Effector memory CD4-positive, alpha-beta T cell (primary cell): ENCODE results near the gene TNPO3.
"Not testable (repeated sequence)": the region's sequence is repeated elsewhere in the genome, so short reads cannot be mapped to it uniquely, and the experiment has no call there.

Experiments used
- DNase-seq, 3 donors: peaks; one replicate each; pipeline ENCODE4 v3.0.0-alpha.2; 2020
- H3K27ac ChIP-seq: 2 replicates; pipeline ENCODE4 v1.7.0; 2013; ENCODE audit warnings: mild to moderate bottlenecking, low read length, moderate library complexity; ENCODE audit not compliant: insufficient read depth, poor library complexity, severe bottlenecking
- H3K27me3 ChIP-seq: replicated peaks from 2 replicates; pipeline ENCODE4 v1.7.0; 2013; ENCODE audit warnings: mild to moderate bottlenecking, low read length; ENCODE audit not compliant: insufficient read depth, control insufficient read depth, poor library complexity, severe bottlenecking
- H3K36me3 ChIP-seq: 2 replicates; pipeline ENCODE4 v1.7.0; 2013; ENCODE audit warnings: mild to moderate bottlenecking, low read length, moderate library complexity; ENCODE audit not compliant: control insufficient read depth, insufficient read depth
- H3K4me1 ChIP-seq: 2 replicates; pipeline ENCODE4 v1.7.0; 2013; ENCODE audit warnings: low read length, mild to moderate bottlenecking; ENCODE audit not compliant: control insufficient read depth, insufficient read depth, poor library complexity, severe bottlenecking
- H3K4me3 ChIP-seq: 2 replicates; pipeline ENCODE4 v1.7.0; 2013; ENCODE audit warnings: low read length, low read depth, mild to moderate bottlenecking; ENCODE audit not compliant: insufficient read depth, poor library complexity, severe bottlenecking
- H3K9me3 ChIP-seq: 2 replicates; pipeline ENCODE4 v1.7.0; 2013; ENCODE audit warnings: mild to moderate bottlenecking, low read length, moderate library complexity; ENCODE audit not compliant: control insufficient read depth

TNPO3 gene

GRCh38 chr7:128948976-128949760 lies 105.7 kb downstream of the TNPO3 start:
- H3K27ac ChIP-seq, result no peak overlapping the region
- peaks cover 18% of the 10 kb centered on the region for H3K36me3 ChIP-seq
- no peaks in the 10 kb centered on the region for H3K4me1 ChIP-seq

GRCh38 chr7:128948312-128948973 lies 106.5 kb downstream of the TNPO3 start:
- no peaks in the 10 kb centered on the region for H3K27me3 ChIP-seq
- no peaks in the 10 kb centered on the region for H3K4me1 ChIP-seq
- H3K27ac ChIP-seq, result no peak overlapping the region
- no peaks in the 10 kb centered on the region for H3K9me3 ChIP-seq
- DNase-seq, result no peak
- H3K4me3 ChIP-seq, result no peak overlapping the region
- H3K36me3 ChIP-seq, result peaks cover 13% of the 10 kb centered on the region

More at GRCh38 chr7:128948976-128949760, 105.7 kb downstream of the TNPO3 start:
- no peaks in the 10 kb centered on the region for H3K27me3 ChIP-seq
- no peaks in the 10 kb centered on the region for H3K9me3 ChIP-seq
- no peak overlapping the region for H3K4me3 ChIP-seq
- DNase-seq, result no peak

GRCh38 chr7:128947854-128948253 lies 107.1 kb downstream of the TNPO3 start:
- Histone ChIP-seq H3K4me3 (no peak overlapping the region), H3K36me3 (peaks cover 13% of the 10 kb centered on the region), H3K9me3 (no peaks in the 10 kb centered on the region), H3K4me1 (no peaks in the 10 kb centered on the region), H3K27ac (no peak overlapping the region), H3K27me3 (no peaks in the 10 kb centered on the region)
- DNase-seq, result no peak

- no peak for DNase-seq
- peaks cover 13% of the 10 kb centered on the region for H3K36me3 ChIP-seq
Measured at GRCh38 chr7:128946936-128947830, 107.7 kb downstream of the TNPO3 start.

GRCh38 chr7:128945668-128946366 lies 109.1 kb downstream of the TNPO3 start:
- peaks cover 13% of the 10 kb centered on the region for H3K36me3 ChIP-seq

More at GRCh38 chr7:128946936-128947830, 107.7 kb downstream of the TNPO3 start:
- Histone ChIP-seq H3K9me3 (no peaks in the 10 kb centered on the region), H3K27ac (no peak overlapping the region), H3K4me3 (no peak overlapping the region), H3K27me3 (no peaks in the 10 kb centered on the region), H3K4me1 (no peaks in the 10 kb centered on the region)

GRCh38 chr7:128944487-128945236 lies 110.2 kb downstream of the TNPO3 start:
- Histone ChIP-seq H3K9me3 (no peaks in the 10 kb centered on the region), H3K27me3 (no peaks in the 10 kb centered on the region), H3K4me1 (peaks cover 22% of the 10 kb centered on the region), H3K4me3 (no peak overlapping the region), H3K27ac (no peak overlapping the region), H3K36me3 (peaks cover 13% of the 10 kb centered on the region)
- no peak for DNase-seq

More at GRCh38 chr7:128945668-128946366, 109.1 kb downstream of the TNPO3 start:
- no peaks in the 10 kb centered on the region for H3K9me3 ChIP-seq
- H3K27me3 ChIP-seq, result no peaks in the 10 kb centered on the region
- no peak overlapping the region for H3K4me3 ChIP-seq
- DNase-seq, result no peak
- no peak overlapping the region for H3K27ac ChIP-seq
- peaks cover 10% of the 10 kb centered on the region for H3K4me1 ChIP-seq

- not testable (repeated sequence) for H3K27me3 ChIP-seq, H3K36me3 ChIP-seq, DNase-seq, H3K4me3 ChIP-seq, H3K27ac ChIP-seq, H3K9me3 ChIP-seq
- H3K4me1 ChIP-seq, result peaks cover 29% of the 10 kb centered on the region
Measured at GRCh38 chr7:128943251-128943650, 111.7 kb downstream of the TNPO3 start.

DNA sequence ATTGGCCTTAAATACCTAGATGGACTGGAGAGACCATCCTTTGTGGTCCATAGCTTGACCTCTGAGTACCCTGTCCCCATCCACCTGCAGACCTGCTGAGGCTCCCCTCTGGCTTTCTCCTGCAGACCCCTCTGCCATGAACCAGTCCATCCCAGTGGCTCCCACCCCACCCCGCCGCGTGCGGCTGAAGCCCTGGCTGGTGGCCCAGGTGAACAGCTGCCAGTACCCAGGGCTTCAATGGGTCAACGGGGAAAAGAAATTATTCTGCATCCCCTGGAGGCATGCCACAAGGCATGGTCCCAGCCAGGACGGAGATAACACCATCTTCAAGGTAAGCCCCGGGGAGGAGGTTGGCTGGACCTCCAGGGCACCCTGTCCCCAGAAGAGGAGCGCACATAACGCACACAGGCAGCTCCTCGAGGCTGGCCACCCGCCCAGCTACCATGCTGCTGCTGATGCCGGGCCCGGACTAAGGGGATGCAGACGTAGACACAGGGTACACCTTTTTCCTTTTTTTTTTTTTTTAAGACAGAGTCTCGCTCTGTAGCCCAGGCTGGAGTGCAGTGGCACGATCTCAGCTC lies 112.9 kb downstream of the TNPO3 start:
- H3K27ac ChIP-seq, result no peak overlapping the region
- peaks cover 29% of the 10 kb centered on the region for H3K4me1 ChIP-seq
- no peaks in the 10 kb centered on the region for H3K27me3 ChIP-seq
- H3K4me3 ChIP-seq, result no peak overlapping the region
- H3K36me3 ChIP-seq, result no peaks in the 10 kb centered on the region
- no peaks in the 10 kb centered on the region for H3K9me3 ChIP-seq
- no peak for DNase-seq
